Activated CD4-positive, CD25-positive, alpha-beta regulatory T cell treated with anti-CD3 and anti-CD28 coated beads, Interleukin-2, amount 50 U/mL, for 72 hours (primary cell): Measurements from ENCODE around the gene CHI3L2.
A peak's percentile ranks its signal among the peaks of the same experiment; 100 is the strongest.
"Not testable (repeated sequence)": the region's sequence is repeated elsewhere in the genome, so short reads cannot be mapped to it uniquely, and the experiment has no call there.

Experiments used
- DNase-seq: peaks from one replicate; pipeline ENCODE4 v3.0.0; 2021

CHI3L2 gene

GRCh38 chr1:111202707-111203623 lies 24.5 kb upstream of the CHI3L2 start:
- DNase-seq = no peak

GRCh38 chr1:111203681-111204200 lies 23.8 kb upstream of the CHI3L2 start:
- peak; percentile 76 for DNase-seq

DNA sequence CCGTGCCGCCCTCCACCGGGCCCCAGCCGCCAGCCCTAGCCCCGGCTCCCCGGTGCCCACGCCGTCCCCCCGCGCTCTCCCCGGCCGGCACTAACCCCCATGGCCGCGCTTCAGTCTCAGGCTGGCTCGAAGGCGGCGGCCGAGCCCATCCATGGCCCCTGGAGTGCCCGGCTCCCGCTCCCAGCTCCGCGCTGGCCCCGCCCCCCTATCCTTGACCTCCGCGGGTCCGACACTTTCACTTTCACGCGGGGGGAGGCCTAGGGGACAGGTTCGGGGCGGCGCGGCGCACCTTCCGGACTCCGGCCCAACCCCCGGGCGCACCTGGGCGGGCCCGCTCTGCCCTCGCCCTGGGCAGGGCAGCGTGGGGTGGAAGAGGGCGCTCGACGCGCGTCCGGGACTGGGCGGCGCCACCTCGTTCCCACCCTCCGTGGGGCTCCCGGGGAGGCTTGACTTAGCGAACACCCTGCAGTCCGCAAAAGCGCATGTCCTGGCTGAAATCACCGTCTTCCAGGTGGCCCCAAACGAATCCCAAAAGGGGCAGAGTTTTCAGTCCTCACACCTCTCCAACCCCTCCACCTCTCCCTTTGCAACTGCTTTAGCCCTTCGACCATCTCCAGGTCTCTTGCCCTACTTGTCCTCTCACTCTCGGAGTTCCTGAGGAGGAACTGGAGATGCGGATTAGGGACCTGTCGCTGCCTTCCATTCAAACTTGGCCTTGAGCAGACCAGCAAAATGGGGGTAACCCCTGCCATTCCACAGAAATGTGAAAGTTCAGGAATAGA lies 23.1 kb upstream of the CHI3L2 start:
- DNase-seq = peak; percentile 68

- no peak for DNase-seq
Measured at GRCh38 chr1:111204983-111205713, 22.4 kb upstream of the CHI3L2 start.

DNA sequence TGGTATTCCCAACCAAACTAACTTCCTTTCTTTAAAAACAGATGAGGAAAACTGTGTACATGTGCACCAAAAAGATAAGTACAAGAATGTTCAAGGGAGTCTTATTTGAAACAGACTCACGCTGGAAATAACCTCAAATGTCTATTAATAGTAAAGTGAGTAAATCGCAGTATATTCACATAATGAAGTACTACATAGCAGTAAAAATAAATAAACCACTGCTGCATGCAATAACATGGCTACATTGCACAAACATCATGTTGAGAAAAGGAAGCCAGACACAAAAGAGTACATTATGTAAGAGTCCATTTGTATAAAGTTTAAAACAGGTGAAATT lies 21.8 kb upstream of the CHI3L2 start:
- DNase-seq = no peak

DNA sequence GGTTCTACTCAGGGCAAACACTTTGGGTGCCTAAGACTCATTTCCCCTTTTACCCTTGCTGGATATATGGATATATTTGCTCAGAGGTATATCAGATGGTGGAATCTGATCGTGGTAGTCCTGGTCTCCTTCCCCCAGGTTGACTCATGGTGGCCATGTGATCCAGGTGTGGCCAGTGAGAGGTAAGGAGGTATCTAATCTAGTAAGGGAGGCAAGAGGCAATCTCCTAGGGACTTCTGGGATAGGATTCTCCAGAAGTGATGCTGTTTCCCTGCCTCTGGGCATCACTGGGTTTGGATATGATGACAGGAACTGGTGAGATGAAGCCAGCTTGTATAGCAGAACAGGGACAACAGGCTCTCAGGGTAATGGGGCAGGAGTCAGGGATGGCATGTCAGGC lies 18.6 kb upstream of the CHI3L2 start:
- no peak for DNase-seq

DNA sequence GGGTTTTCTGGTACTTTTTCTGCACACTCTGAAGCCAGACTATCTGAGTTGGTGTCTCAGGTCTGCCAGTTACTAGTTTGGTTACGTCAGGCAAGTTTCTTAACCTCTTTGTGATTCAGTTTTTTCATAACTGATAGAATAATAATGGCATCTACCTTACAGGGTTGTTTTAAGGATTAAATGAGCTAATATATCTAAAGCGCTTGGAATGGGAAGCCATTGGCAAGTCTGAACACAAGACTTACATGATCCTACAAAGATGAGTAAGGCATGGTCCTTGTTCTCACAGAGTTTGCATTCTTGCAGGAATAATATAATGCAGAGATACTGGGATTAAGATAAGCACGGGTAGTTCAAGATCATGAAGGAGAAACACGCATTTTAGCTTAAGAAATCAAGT lies 17.9 kb upstream of the CHI3L2 start:
- no peak for DNase-seq

GRCh38 chr1:111211921-111212320 lies 15.6 kb upstream of the CHI3L2 start:
- no peak for DNase-seq

GRCh38 chr1:111212634-111213335 lies 14.7 kb upstream of the CHI3L2 start:
- DNase-seq = no peak

- no peak for DNase-seq
Measured at GRCh38 chr1:111213412-111213811, 14.1 kb upstream of the CHI3L2 start.

DNA sequence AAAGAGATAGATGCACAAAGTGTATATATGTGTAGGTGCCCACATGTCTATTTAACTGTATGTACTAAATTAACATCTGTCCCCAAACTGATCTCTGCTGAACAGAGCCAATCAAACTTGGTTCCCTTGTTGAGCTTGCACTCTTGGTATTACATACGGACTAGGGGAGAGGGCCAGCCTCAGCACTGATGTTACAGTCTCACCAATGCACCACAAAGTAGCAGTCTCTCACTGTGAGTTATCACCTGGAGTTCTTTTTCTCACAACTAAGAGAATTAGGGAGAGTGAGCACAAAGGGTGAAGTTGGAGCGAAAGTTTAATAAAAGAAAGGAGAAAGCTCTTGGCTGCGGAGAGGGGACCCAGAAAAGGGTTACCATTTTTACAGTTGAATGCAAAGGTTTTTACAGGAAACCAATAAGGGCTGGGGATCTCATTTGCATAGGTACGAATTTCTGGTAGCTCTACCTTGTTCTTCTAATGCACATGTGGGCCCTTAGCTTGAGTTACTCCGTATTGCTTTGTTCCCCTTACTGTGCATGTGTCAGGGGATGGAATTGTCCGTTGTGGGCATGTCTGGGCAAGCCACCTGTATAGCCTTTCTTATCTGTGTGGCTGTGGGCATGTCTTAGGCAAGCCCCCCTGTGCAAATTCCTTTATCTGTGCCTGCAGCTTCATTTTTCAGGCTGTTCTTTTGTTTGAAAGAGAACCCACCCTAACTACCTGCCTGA lies 13.3 kb upstream of the CHI3L2 start:
- DNase-seq = no peak

DNA sequence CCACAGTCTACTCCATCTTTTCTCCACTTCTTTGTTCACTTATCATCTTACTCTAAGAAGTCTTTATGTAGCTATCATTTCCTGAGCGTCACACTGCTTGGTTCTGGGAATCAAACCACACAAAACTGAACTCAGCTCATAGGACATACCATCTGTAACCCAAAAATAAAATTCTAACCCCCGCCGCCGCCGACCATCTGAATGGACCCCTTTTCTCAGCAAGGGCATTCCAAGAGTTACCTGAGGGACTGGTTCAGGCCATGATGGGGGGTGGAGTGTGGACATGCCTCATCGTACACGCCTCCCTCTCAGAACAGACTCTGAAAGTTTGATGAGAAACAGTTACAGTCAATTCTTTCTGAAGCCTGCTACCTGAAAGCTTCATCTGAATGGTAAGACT lies 12.6 kb upstream of the CHI3L2 start:
- no peak for DNase-seq

DNA sequence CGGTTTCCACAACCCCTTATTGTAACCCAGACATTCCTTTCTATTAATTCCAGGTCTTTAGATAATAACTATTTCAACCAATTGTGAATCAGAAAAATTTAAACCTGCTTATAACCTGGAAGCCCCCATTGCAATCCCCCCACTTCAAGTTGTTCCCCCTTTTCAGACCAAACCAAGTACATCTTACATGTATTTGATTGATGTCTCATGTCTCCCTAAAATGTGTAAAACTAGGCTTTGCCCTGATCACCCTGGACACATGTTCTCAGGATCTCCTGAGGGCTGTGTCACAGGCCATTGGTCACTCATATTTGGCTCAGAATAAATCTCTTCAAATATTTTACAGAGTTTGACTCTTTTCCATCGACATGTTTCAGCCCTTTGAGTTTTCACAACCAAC lies 12.2 kb upstream of the CHI3L2 start:
- DNase-seq = not testable (repeated sequence)

GRCh38 chr1:111216751-111217150 lies 10.8 kb upstream of the CHI3L2 start:
- no peak for DNase-seq

GRCh38 chr1:111217183-111217910 lies 10.2 kb upstream of the CHI3L2 start:
- DNase-seq = no peak

- no peak for DNase-seq
Measured at GRCh38 chr1:111218701-111219556, 8.6 kb upstream of the CHI3L2 start.

DNA sequence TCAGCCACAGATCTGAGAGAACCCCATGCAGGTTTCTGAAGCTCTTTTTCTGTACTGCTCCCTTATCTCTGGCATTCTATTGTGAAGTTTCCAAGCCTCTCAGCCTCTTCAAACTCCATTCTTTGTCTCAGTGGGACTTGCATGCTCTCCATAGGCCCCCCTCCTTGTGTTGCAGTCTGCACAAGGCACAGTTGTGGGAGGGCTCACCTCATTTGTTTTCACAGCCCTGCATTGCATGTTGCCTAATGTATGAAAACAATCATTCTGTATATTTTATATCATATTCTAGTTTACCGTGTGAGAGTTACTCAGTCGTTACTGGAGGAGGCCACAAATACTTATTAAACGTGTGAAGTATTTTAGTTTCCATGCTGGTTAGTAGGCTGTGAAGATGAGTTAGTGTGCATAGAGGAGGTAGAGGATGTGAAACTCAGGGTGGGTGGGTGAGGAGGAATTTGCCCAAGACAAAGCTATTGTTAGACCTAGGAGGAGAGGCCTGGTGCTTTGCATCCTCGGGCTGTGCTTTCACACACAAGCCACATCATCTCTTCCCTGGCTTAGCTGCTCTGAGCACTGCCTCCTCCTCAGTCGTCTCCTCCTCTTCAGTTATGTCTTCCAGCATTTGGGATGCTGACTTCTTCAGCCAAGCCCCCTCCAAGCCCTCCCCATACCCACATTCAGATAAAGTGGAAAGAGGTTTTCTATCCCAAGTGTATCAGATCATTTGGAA lies 7.8 kb upstream of the CHI3L2 start:
- DNase-seq = no peak

DNA sequence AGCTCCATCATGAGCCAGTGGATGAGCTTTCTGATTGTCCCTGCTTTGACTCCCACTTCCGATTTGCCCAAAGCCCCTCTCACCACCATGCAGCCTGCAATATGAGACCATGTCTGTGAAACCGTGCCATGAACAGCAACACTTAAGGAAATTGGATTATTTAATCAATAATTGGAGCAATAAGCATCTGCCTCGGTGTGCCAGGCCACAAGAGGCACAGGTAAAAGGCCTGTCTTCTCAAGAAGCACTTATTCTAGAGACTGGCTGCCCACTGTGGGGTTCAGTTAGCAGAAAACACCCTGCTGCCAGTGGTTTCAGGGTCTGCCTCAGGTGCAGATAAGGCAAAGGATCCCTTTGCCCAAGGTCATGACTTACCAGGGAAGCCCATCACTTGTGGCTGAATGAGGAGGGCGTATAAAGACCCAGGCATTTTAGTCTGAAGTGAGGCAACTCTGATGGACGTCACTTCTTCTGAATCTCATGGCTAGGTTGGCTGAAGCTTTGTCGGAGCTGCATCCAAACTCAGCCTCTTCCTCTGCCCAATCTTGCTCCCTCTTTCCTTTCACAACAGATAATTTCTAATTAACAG lies 7.1 kb upstream of the CHI3L2 start:
- no peak for DNase-seq

GRCh38 chr1:111221276-111221632 lies 6.3 kb upstream of the CHI3L2 start:
- DNase-seq = no peak
